H1 (cell line): ENCODE data around the gene CAMK2A. TPM values are rescaled to one million over a fixed set of nuclear protein-coding genes. Genes with fewer than 3 reads are reported as not detected.

ENCODE experiments used
- ASH2L ChIP-seq: fragments of 200-600, 300-600 bp; sonication (generic); IDR thresholded peaks from one replicate; pipeline ENCODE4 v1.7.1; 2017; ENCODE audit warnings: low read length
- CHD1 ChIP-seq: IDR thresholded peaks from 2 replicates; pipeline ENCODE4 v1.6.1; 2012; ENCODE audit warnings: low read depth, low read length, improper control_type of control experiment
- FOSL1 ChIP-seq: IDR thresholded peaks from 2 replicates; pipeline ENCODE4 v1.6.1; 2011; ENCODE audit warnings: mild to moderate bottlenecking, low read depth, low read length, moderate library complexity; ENCODE audit not compliant: insufficient read depth
- NRF1 ChIP-seq: IDR thresholded peaks from 2 replicates; pipeline ENCODE4 v1.6.1; 2011; ENCODE audit warnings: mild to moderate bottlenecking, low read depth, low read length, improper control_type of control experiment
- POLR2A ChIP-seq, 2 experiments: IDR thresholded peaks; 1 replicate in 1 of 2; 2 replicates in 1 of 2; pipeline ENCODE4 v1.6.1; 2011; ENCODE audit warnings: low read depth in 2 of 2, low read length in 2 of 2, mild to moderate bottlenecking in 2 of 2; ENCODE audit errors: control extremely low read depth in 1 of 2
- SIX5 ChIP-seq: IDR thresholded peaks from 2 replicates; pipeline ENCODE4 v1.6.1; 2011; ENCODE audit warnings: mild to moderate bottlenecking, low read depth, low read length
- SP1 ChIP-seq: IDR thresholded peaks from 2 replicates; pipeline ENCODE4 v1.6.1; 2011; ENCODE audit warnings: low read depth, low read length
- SP4 ChIP-seq: IDR thresholded peaks from 2 replicates; pipeline ENCODE4 v1.6.1; 2012; ENCODE audit warnings: low read length, inconsistent platforms
- polyA plus RNA-seq, 7 experiments: library from polyadenylated mRNA; depleted of rRNA in 3 of 7; stranded (reverse) in 5 of 7; unstranded in 2 of 7; fragments of >200 nt in 5 of 7; fragments of 200-250 nt in 2 of 7; gene quantifications; 1 replicate in 5 of 7; 2 replicates in 1 of 7; 4 replicates in 1 of 7; pipeline versions ENCODE4 v1.2.1 to v1.2.3, GENCODE V29; 2011 to 2013; ENCODE audit warnings: missing spikeins in 2 of 7, mixed read lengths in 2 of 7
- total RNA-seq: library from RNA; stranded (reverse); fragmentation: NEBNext Ultra II Directional; extraction: Animal tissue kit (Norgen Biotek cat#: 25700); gene quantifications from 2 replicates; pipeline ENCODE4 v1.2.1, GENCODE V29; 2021
- TF ChIP-seq, protein P1 (sequence below), 3 experiments: IDR thresholded peaks; 1 replicate in 2 of 3; 2 replicates in 1 of 3; pipeline versions ENCODE4 v1.5.1 to v1.6.1; 2011; ENCODE audit warnings: low read length in 3 of 3, mild to moderate bottlenecking in 3 of 3, inconsistent platforms in 2 of 3, low read depth in 1 of 3, moderate library complexity in 1 of 3; ENCODE audit not compliant: insufficient read depth in 1 of 3; ENCODE audit errors: control extremely low read depth in 1 of 3
- TF ChIP-seq, protein P2 (sequence below): IDR thresholded peaks from 2 replicates; pipeline ENCODE4 v1.6.1; 2012; ENCODE audit warnings: inconsistent platforms

The CAMK2A gene
- total and polyA plus RNA-seq, 2 of the 8 experiments (the other 6 are each of a cell fraction or from before 2014, with no cell fraction given): 0.20 to 0.28 TPM

DNA sequence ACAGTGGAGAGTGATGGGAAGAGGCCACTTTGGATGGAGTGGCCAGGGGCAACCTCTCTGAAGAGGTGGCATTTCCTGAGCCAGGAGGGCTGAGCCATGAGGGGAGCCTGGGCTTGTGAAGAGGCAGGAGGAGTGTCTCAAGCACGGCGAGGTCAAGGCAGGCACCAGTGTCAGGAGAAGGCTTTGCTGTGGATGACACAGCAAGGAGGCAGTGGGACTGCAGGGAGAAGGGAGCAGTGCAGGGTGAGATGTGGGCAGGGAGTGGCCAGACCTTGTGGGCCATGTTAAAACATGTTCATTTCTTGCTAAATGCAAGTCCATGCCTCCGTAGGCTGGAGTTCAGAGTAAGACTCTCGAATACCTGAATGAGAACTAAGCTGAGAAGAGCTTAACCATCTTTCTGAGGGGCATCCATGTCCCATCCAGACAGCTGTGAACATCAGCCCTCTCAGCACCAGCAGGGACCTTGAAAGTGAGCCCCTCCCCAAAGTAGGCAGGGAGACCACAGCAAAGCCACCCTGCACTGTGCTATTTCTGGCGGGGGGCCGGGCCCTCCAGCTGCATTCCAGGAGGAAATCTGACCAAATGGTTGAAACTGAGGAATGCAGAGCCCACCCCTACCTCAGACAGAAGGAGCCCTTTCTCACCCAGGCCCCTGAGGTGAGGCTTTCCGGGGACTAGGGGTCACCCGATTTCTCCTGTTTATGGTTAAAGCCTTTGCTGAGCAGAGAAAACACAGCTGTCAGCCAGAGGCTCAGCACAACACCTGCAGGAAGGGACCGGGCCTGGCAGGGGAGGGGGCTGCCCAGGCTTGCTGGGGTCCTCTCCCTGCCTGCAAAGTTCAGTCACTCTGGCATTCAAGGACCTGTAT, 29.3 kb upstream of the CAMK2A start (continued):
- TF ChIP-seq, protein P1, sequence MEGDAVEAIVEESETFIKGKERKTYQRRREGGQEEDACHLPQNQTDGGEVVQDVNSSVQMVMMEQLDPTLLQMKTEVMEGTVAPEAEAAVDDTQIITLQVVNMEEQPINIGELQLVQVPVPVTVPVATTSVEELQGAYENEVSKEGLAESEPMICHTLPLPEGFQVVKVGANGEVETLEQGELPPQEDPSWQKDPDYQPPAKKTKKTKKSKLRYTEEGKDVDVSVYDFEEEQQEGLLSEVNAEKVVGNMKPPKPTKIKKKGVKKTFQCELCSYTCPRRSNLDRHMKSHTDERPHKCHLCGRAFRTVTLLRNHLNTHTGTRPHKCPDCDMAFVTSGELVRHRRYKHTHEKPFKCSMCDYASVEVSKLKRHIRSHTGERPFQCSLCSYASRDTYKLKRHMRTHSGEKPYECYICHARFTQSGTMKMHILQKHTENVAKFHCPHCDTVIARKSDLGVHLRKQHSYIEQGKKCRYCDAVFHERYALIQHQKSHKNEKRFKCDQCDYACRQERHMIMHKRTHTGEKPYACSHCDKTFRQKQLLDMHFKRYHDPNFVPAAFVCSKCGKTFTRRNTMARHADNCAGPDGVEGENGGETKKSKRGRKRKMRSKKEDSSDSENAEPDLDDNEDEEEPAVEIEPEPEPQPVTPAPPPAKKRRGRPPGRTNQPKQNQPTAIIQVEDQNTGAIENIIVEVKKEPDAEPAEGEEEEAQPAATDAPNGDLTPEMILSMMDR (IDR thresholded peaks at IDR 0.05; ENCODE audit: control extremely low read depth in 1 of 3, insufficient read depth in 1 of 3, low read depth in 1 of 3, low read length in 3 of 3): no peak
- TF ChIP-seq POLR2A (IDR thresholded peaks at IDR 0.05; ENCODE audit: control extremely low read depth in 1 of 2, low read depth in 2 of 2, low read length in 2 of 2) (no peak), NRF1 (no peak), SP1 (no peak), FOSL1 (no peak), SIX5 (no peak), SP4 (no peak), CHD1 (no peak), ASH2L (no peak)
- TF ChIP-seq, protein P2, sequence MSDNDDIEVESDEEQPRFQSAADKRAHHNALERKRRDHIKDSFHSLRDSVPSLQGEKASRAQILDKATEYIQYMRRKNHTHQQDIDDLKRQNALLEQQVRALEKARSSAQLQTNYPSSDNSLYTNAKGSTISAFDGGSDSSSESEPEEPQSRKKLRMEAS: no peak
